Hematopoietic multipotent progenitor cell treated with erythropoietin and hydrocortisone succinate and interleukin-3 and kit ligand, for 4 days (in vitro differentiated cells): Measurements from ENCODE around the gene CD58.

Source experiments
- DNase-seq: peaks from one replicate; pipeline ENCODE4 v3.0.0-alpha.2; 2015

CD58 gene

GRCh38 chr1:116465845-116466685 is 104.8 kb downstream of the CD58 start:
- no peak for DNase-seq

- no peak for DNase-seq
Observed at GRCh38 chr1:116465477-116465844, 105.4 kb downstream of the CD58 start.
